ENCODE data around the gene PRKCB. TPM values are rescaled to one million over a fixed set of nuclear protein-coding genes. Genes with fewer than 3 reads are reported as not detected.

PRKCB gene
- total RNA-seq, 1 donor from 2014 or later: 28.7 TPM

- H3K9me3 Mint-ChIP-seq (ENCODE audit: unreplicated experiment): no peaks in the 10 kb centered on the region
- H3K27ac Mint-ChIP-seq (ENCODE audit: unreplicated experiment): no peak overlapping the region
- H3K27me3 Mint-ChIP-seq (ENCODE audit: unreplicated experiment): no peaks in the 10 kb centered on the region
- DNase-seq (ENCODE audit: low spot score): no peak
- peaks cover 4% of the 10 kb centered on the region for H3K4me1 Mint-ChIP-seq (ENCODE audit: unreplicated experiment)
- H3K36me3 Mint-ChIP-seq (ENCODE audit: low read depth, unreplicated experiment): no peaks in the 10 kb centered on the region
- H3K4me3 Mint-ChIP-seq (ENCODE audit: unreplicated experiment): no peak overlapping the region
- no peak for TF ChIP-seq CTCF (IDR thresholded peaks at IDR 0.05; ENCODE audit: unreplicated experiment)
These were observed 12.2 kb downstream of the PRKCB start for GRCh38 chr16:23847948-23848347.

GRCh38 chr16:23848958-23849357 is 13.2 kb downstream of the PRKCB start:
- Mint-ChIP-seq H3K27ac (ENCODE audit: unreplicated experiment) (no peak overlapping the region), H3K4me3 (ENCODE audit: unreplicated experiment) (no peak overlapping the region), H3K27me3 (ENCODE audit: unreplicated experiment) (no peaks in the 10 kb centered on the region), H3K9me3 (ENCODE audit: unreplicated experiment) (no peaks in the 10 kb centered on the region), H3K4me1 (ENCODE audit: unreplicated experiment) (peaks cover 4% of the 10 kb centered on the region), H3K36me3 (ENCODE audit: low read depth, unreplicated experiment) (no peaks in the 10 kb centered on the region)
- TF ChIP-seq CTCF (IDR thresholded peaks at IDR 0.05; ENCODE audit: unreplicated experiment): no peak
- DNase-seq (ENCODE audit: low spot score): no peak

GRCh38 chr16:23852794-23853562 is 17.2 kb downstream of the PRKCB start:
- no peak for TF ChIP-seq CTCF (IDR thresholded peaks at IDR 0.05; ENCODE audit: unreplicated experiment)
- Mint-ChIP-seq H3K36me3 (ENCODE audit: low read depth, unreplicated experiment) (no peaks in the 10 kb centered on the region), H3K4me3 (ENCODE audit: unreplicated experiment) (no peak overlapping the region), H3K9me3 (ENCODE audit: unreplicated experiment) (no peaks in the 10 kb centered on the region), H3K4me1 (ENCODE audit: unreplicated experiment) (peaks cover 10% of the 10 kb centered on the region), H3K27me3 (ENCODE audit: unreplicated experiment) (peaks cover 1% of the 10 kb centered on the region), H3K27ac (ENCODE audit: unreplicated experiment) (no peak overlapping the region)
- DNase-seq (ENCODE audit: low spot score): no peak

GRCh38 chr16:23855010-23855409 is 19.2 kb downstream of the PRKCB start:
- Mint-ChIP-seq H3K27me3 (ENCODE audit: unreplicated experiment) (peaks cover 1% of the 10 kb centered on the region), H3K9me3 (ENCODE audit: unreplicated experiment) (no peaks in the 10 kb centered on the region), H3K4me3 (ENCODE audit: unreplicated experiment) (no peak overlapping the region), H3K4me1 (ENCODE audit: unreplicated experiment) (peaks cover 26% of the 10 kb centered on the region), H3K36me3 (ENCODE audit: low read depth, unreplicated experiment) (no peaks in the 10 kb centered on the region), H3K27ac (ENCODE audit: unreplicated experiment) (no peak overlapping the region)
- no peak for TF ChIP-seq CTCF (IDR thresholded peaks at IDR 0.05; ENCODE audit: unreplicated experiment)
- no peak for DNase-seq (ENCODE audit: low spot score)

GRCh38 chr16:23856251-23856709 is 20.5 kb downstream of the PRKCB start:
- Mint-ChIP-seq H3K9me3 (ENCODE audit: unreplicated experiment) (no peaks in the 10 kb centered on the region), H3K4me1 (ENCODE audit: unreplicated experiment) (peaks cover 26% of the 10 kb centered on the region), H3K36me3 (ENCODE audit: low read depth, unreplicated experiment) (no peaks in the 10 kb centered on the region), H3K27me3 (ENCODE audit: unreplicated experiment) (peaks cover 1% of the 10 kb centered on the region), H3K27ac (ENCODE audit: unreplicated experiment) (no peak overlapping the region), H3K4me3 (ENCODE audit: unreplicated experiment) (no peak overlapping the region)
- no peak for TF ChIP-seq CTCF (IDR thresholded peaks at IDR 0.05; ENCODE audit: unreplicated experiment)
- DNase-seq (ENCODE audit: low spot score): no peak
